ENCODE results near the gene POLR2M.

GRCh38 chr15:57727031-57727430 is 20.5 kb downstream of the POLR2M start:
- no peak for TF ChIP-seq CTCF (IDR thresholded peaks at IDR 0.05; ENCODE audit: low read depth, low read length, poor library complexity, severe bottlenecking)
- no peak for TF ChIP-seq EZH2phosphoT487 (IDR thresholded peaks at IDR 0.05; ENCODE audit: borderline replicate concordance, low read length)

Measured in DOHH2 (cell line).